Measurements from ENCODE around the gene TMED7.
A peak's percentile ranks its signal among the peaks of the same experiment; 100 is the strongest.
"Not testable (repeated sequence)": the region's sequence is repeated elsewhere in the genome, so short reads cannot be mapped to it uniquely, and the experiment has no call there.

Gene TMED7

GRCh38 chr5:115648056-115648455 is 22.2 kb upstream of the TMED7 start:
- no peak overlapping the region for H3K9ac ChIP-seq (ENCODE audit: low read depth, low read length)
- no peak overlapping the region for H3K4me3 ChIP-seq (ENCODE audit: low read depth, low read length)
- H3K36me3 ChIP-seq (ENCODE audit: control insufficient read depth, insufficient read depth, low read length), result no peaks in the 10 kb centered on the region
- H3K9me3 ChIP-seq (ENCODE audit: control insufficient read depth, insufficient read depth, low read length), result no peaks in the 10 kb centered on the region
- H3K27me3 ChIP-seq (ENCODE audit: control insufficient read depth, insufficient read depth, low read length), result no peaks in the 10 kb centered on the region
- H3K4me1 ChIP-seq (ENCODE audit: control insufficient read depth, insufficient read depth, low read length), result no peaks in the 10 kb centered on the region

GRCh38 chr5:115645386-115645785 is 19.6 kb upstream of the TMED7 start:
- H3K9me3 ChIP-seq (ENCODE audit: control insufficient read depth, insufficient read depth, low read length); H3K4me3 ChIP-seq (ENCODE audit: low read depth, low read length); H3K4me1 ChIP-seq (ENCODE audit: control insufficient read depth, insufficient read depth, low read length); H3K27me3 ChIP-seq (ENCODE audit: control insufficient read depth, insufficient read depth, low read length); H3K9ac ChIP-seq (ENCODE audit: low read depth, low read length); H3K36me3 ChIP-seq (ENCODE audit: control insufficient read depth, insufficient read depth, low read length): not testable (repeated sequence)

GRCh38 chr5:115644046-115644445 is 18.2 kb upstream of the TMED7 start:
- H3K9me3 ChIP-seq (ENCODE audit: control insufficient read depth, insufficient read depth, low read length), result no peaks in the 10 kb centered on the region
- peaks cover 4% of the 10 kb centered on the region for H3K4me1 ChIP-seq (ENCODE audit: control insufficient read depth, insufficient read depth, low read length)
- H3K9ac ChIP-seq (ENCODE audit: low read depth, low read length), result no peak overlapping the region
- H3K4me3 ChIP-seq (ENCODE audit: low read depth, low read length), result no peak overlapping the region
- no peaks in the 10 kb centered on the region for H3K27me3 ChIP-seq (ENCODE audit: control insufficient read depth, insufficient read depth, low read length)
- no peaks in the 10 kb centered on the region for H3K36me3 ChIP-seq (ENCODE audit: control insufficient read depth, insufficient read depth, low read length)

GRCh38 chr5:115641948-115642347 is 16.1 kb upstream of the TMED7 start:
- Histone ChIP-seq H3K4me3 (ENCODE audit: low read depth, low read length) (no peak overlapping the region), H3K27me3 (ENCODE audit: control insufficient read depth, insufficient read depth, low read length) (no peaks in the 10 kb centered on the region), H3K9me3 (ENCODE audit: control insufficient read depth, insufficient read depth, low read length) (no peaks in the 10 kb centered on the region), H3K4me1 (ENCODE audit: control insufficient read depth, insufficient read depth, low read length) (peaks cover 4% of the 10 kb centered on the region), H3K36me3 (ENCODE audit: control insufficient read depth, insufficient read depth, low read length) (no peaks in the 10 kb centered on the region), H3K9ac (ENCODE audit: low read depth, low read length) (no peak overlapping the region)

- H3K9me3 ChIP-seq (ENCODE audit: control insufficient read depth, insufficient read depth, low read length), result no peaks in the 10 kb centered on the region
- no peak overlapping the region for H3K4me3 ChIP-seq (ENCODE audit: low read depth, low read length)
- no peaks in the 10 kb centered on the region for H3K27me3 ChIP-seq (ENCODE audit: control insufficient read depth, insufficient read depth, low read length)
- no peaks in the 10 kb centered on the region for H3K36me3 ChIP-seq (ENCODE audit: control insufficient read depth, insufficient read depth, low read length)
- peaks cover 10% of the 10 kb centered on the region for H3K4me1 ChIP-seq (ENCODE audit: control insufficient read depth, insufficient read depth, low read length)
- H3K9ac ChIP-seq (ENCODE audit: low read depth, low read length), result no peak overlapping the region
Observed at GRCh38 chr5:115640274-115640673, 14.4 kb upstream of the TMED7 start.

GRCh38 chr5:115639377-115639776 is 13.5 kb upstream of the TMED7 start:
- H3K4me3 ChIP-seq (ENCODE audit: low read depth, low read length), result no peak overlapping the region
- H3K9ac ChIP-seq (ENCODE audit: low read depth, low read length), result no peak overlapping the region
- H3K27me3 ChIP-seq (ENCODE audit: control insufficient read depth, insufficient read depth, low read length), result no peaks in the 10 kb centered on the region
- no peaks in the 10 kb centered on the region for H3K36me3 ChIP-seq (ENCODE audit: control insufficient read depth, insufficient read depth, low read length)
- H3K4me1 ChIP-seq (ENCODE audit: control insufficient read depth, insufficient read depth, low read length), result peaks cover 10% of the 10 kb centered on the region
- H3K9me3 ChIP-seq (ENCODE audit: control insufficient read depth, insufficient read depth, low read length), result no peaks in the 10 kb centered on the region

GRCh38 chr5:115637507-115637906 is 11.7 kb upstream of the TMED7 start:
- Histone ChIP-seq H3K4me1 (ENCODE audit: control insufficient read depth, insufficient read depth, low read length) (peaks cover 18% of the 10 kb centered on the region), H3K4me3 (ENCODE audit: low read depth, low read length) (no peak overlapping the region), H3K9ac (ENCODE audit: low read depth, low read length) (no peak overlapping the region), H3K9me3 (ENCODE audit: control insufficient read depth, insufficient read depth, low read length) (no peaks in the 10 kb centered on the region), H3K36me3 (ENCODE audit: control insufficient read depth, insufficient read depth, low read length) (no peaks in the 10 kb centered on the region), H3K27me3 (ENCODE audit: control insufficient read depth, insufficient read depth, low read length) (no peaks in the 10 kb centered on the region)

GRCh38 chr5:115636008-115636407 is 10.2 kb upstream of the TMED7 start:
- H3K9me3 ChIP-seq (ENCODE audit: control insufficient read depth, insufficient read depth, low read length), result no peaks in the 10 kb centered on the region
- no peak overlapping the region for H3K4me3 ChIP-seq (ENCODE audit: low read depth, low read length)
- peaks cover 17% of the 10 kb centered on the region for H3K4me1 ChIP-seq (ENCODE audit: control insufficient read depth, insufficient read depth, low read length)
- H3K27me3 ChIP-seq (ENCODE audit: control insufficient read depth, insufficient read depth, low read length), result no peaks in the 10 kb centered on the region
- H3K9ac ChIP-seq (ENCODE audit: low read depth, low read length), result no peak overlapping the region
- no peaks in the 10 kb centered on the region for H3K36me3 ChIP-seq (ENCODE audit: control insufficient read depth, insufficient read depth, low read length)

- Histone ChIP-seq H3K9me3 (ENCODE audit: control insufficient read depth, insufficient read depth, low read length) (no peaks in the 10 kb centered on the region), H3K4me1 (ENCODE audit: control insufficient read depth, insufficient read depth, low read length) (peaks cover 16% of the 10 kb centered on the region), H3K4me3 (ENCODE audit: low read depth, low read length) (peak overlapping the region; percentile 31), H3K9ac (ENCODE audit: low read depth, low read length) (no peak overlapping the region), H3K27me3 (ENCODE audit: control insufficient read depth, insufficient read depth, low read length) (no peaks in the 10 kb centered on the region), H3K36me3 (ENCODE audit: control insufficient read depth, insufficient read depth, low read length) (no peaks in the 10 kb centered on the region)
Observed at GRCh38 chr5:115634343-115635132, 8.7 kb upstream of the TMED7 start.

GRCh38 chr5:115629903-115630302 is 4.1 kb upstream of the TMED7 start:
- Histone ChIP-seq H3K9ac (ENCODE audit: low read depth, low read length) (no peak overlapping the region), H3K9me3 (ENCODE audit: control insufficient read depth, insufficient read depth, low read length) (no peaks in the 10 kb centered on the region), H3K36me3 (ENCODE audit: control insufficient read depth, insufficient read depth, low read length) (no peaks in the 10 kb centered on the region), H3K27me3 (ENCODE audit: control insufficient read depth, insufficient read depth, low read length) (no peaks in the 10 kb centered on the region), H3K4me1 (ENCODE audit: control insufficient read depth, insufficient read depth, low read length) (peaks cover 10% of the 10 kb centered on the region), H3K4me3 (ENCODE audit: low read depth, low read length) (no peak overlapping the region)

- no peaks in the 10 kb centered on the region for H3K9me3 ChIP-seq (ENCODE audit: control insufficient read depth, insufficient read depth, low read length)
- H3K4me3 ChIP-seq (ENCODE audit: low read depth, low read length), result no peak overlapping the region
- no peak overlapping the region for H3K9ac ChIP-seq (ENCODE audit: low read depth, low read length)
- no peaks in the 10 kb centered on the region for H3K27me3 ChIP-seq (ENCODE audit: control insufficient read depth, insufficient read depth, low read length)
- peaks cover 14% of the 10 kb centered on the region for H3K4me1 ChIP-seq (ENCODE audit: control insufficient read depth, insufficient read depth, low read length)
- no peaks in the 10 kb centered on the region for H3K36me3 ChIP-seq (ENCODE audit: control insufficient read depth, insufficient read depth, low read length)
Observed at GRCh38 chr5:115627295-115627865, 1.5 kb upstream of the TMED7 start.

GRCh38 chr5:115626445-115626823 is 598 bp upstream of the TMED7 start:
- H3K36me3 ChIP-seq (ENCODE audit: control insufficient read depth, insufficient read depth, low read length), result no peaks in the 10 kb centered on the region
- peaks cover 14% of the 10 kb centered on the region for H3K4me1 ChIP-seq (ENCODE audit: control insufficient read depth, insufficient read depth, low read length)
- H3K4me3 ChIP-seq (ENCODE audit: low read depth, low read length), result peak overlapping the region; percentile 89
- no peaks in the 10 kb centered on the region for H3K27me3 ChIP-seq (ENCODE audit: control insufficient read depth, insufficient read depth, low read length)
- no peaks in the 10 kb centered on the region for H3K9me3 ChIP-seq (ENCODE audit: control insufficient read depth, insufficient read depth, low read length)
- peak overlapping the region; percentile 47 for H3K9ac ChIP-seq (ENCODE audit: low read depth, low read length)
